Measurements from ENCODE around the gene TET2.
"Not testable (repeated sequence)": the region's sequence is repeated elsewhere in the genome, so short reads cannot be mapped to it uniquely, and the experiment has no call there.

Gene TET2

GRCh38 chr4:105283501-105283900, 136.8 kb downstream of the TET2 start:
- no peak for DNase-seq (ENCODE audit: low read depth in 1 of 2, low spot score in 1 of 2)

- DNase-seq (ENCODE audit: low read depth in 1 of 2, low spot score in 1 of 2): no peak
Observed at GRCh38 chr4:105288121-105288520, 141.4 kb downstream of the TET2 start.

GRCh38 chr4:105291925-105292324, 145.2 kb downstream of the TET2 start:
- no peak for DNase-seq (ENCODE audit: low read depth in 1 of 2, low spot score in 1 of 2)

- DNase-seq (ENCODE audit: low read depth in 1 of 2, low spot score in 1 of 2): no peak
Observed at GRCh38 chr4:105293360-105293759, 146.7 kb downstream of the TET2 start.

- no peak for DNase-seq (ENCODE audit: low read depth in 1 of 2, low spot score in 1 of 2)
Observed at GRCh38 chr4:105296672-105297071, 150.0 kb downstream of the TET2 start.

GRCh38 chr4:105299027-105299426, 152.4 kb downstream of the TET2 start:
- DNase-seq (ENCODE audit: low read depth in 1 of 2, low spot score in 1 of 2): not testable (repeated sequence)

GRCh38 chr4:105304085-105304484, 157.4 kb downstream of the TET2 start:
- no peak for DNase-seq (ENCODE audit: low read depth in 1 of 2, low spot score in 1 of 2)

GRCh38 chr4:105305019-105305836, 158.6 kb downstream of the TET2 start:
- DNase-seq (ENCODE audit: low read depth in 1 of 2, low spot score in 1 of 2): no peak

- DNase-seq (ENCODE audit: low read depth in 1 of 2, low spot score in 1 of 2): peak in 1 of 2 donors; percentile 17
Observed at GRCh38 chr4:105306158-105306781, 159.6 kb downstream of the TET2 start.

GRCh38 chr4:105306820-105307219, 160.1 kb downstream of the TET2 start:
- no peak for DNase-seq (ENCODE audit: low read depth in 1 of 2, low spot score in 1 of 2)

GRCh38 chr4:105318486-105318885, 171.8 kb downstream of the TET2 start:
- no peak for DNase-seq (ENCODE audit: low read depth in 1 of 2, low spot score in 1 of 2)

- DNase-seq (ENCODE audit: low read depth in 1 of 2, low spot score in 1 of 2): no peak
Observed at GRCh38 chr4:105327222-105327621, 180.5 kb downstream of the TET2 start.

- no peak for DNase-seq (ENCODE audit: low read depth in 1 of 2, low spot score in 1 of 2)
Observed at GRCh38 chr4:105327956-105328355, 181.3 kb downstream of the TET2 start.

- no peak for DNase-seq (ENCODE audit: low read depth in 1 of 2, low spot score in 1 of 2)
Observed at GRCh38 chr4:105329081-105329480, 182.4 kb downstream of the TET2 start.

All from activated T-helper 1 cell treated with anti-CD3 and anti-CD28 coated beads, Interleukin-2, amount 50 U/mL, for 16 hours (primary cell).